ENCODE data around the gene TMEM26.

TMEM26 gene

GRCh38 chr10:61460835-61461234, 7.7 kb upstream of the TMEM26 start:
- DNase-seq (ENCODE audit: low read depth in 2 of 2): no peak

GRCh38 chr10:61458031-61458430, 4.8 kb upstream of the TMEM26 start:
- no peak for DNase-seq (ENCODE audit: low read depth in 2 of 2)

GRCh38 chr10:61456095-61456789, 3.1 kb upstream of the TMEM26 start:
- DNase-seq (ENCODE audit: low read depth in 2 of 2): no peak

- DNase-seq (ENCODE audit: low read depth in 2 of 2): no peak
Measured at GRCh38 chr10:61455656-61456055, 2.5 kb upstream of the TMEM26 start.

- DNase-seq (ENCODE audit: low read depth in 2 of 2): no peak
Measured at GRCh38 chr10:61454541-61454940, 1.4 kb upstream of the TMEM26 start.

GRCh38 chr10:61452151-61452651, 980 bp downstream of the TMEM26 start:
- no peak for DNase-seq (ENCODE audit: low read depth in 2 of 2)

GRCh38 chr10:61451357-61451756, 1.8 kb downstream of the TMEM26 start:
- no peak for DNase-seq (ENCODE audit: low read depth in 2 of 2)

- no peak for DNase-seq (ENCODE audit: low read depth in 2 of 2)
Measured at GRCh38 chr10:61448841-61449600, 4.2 kb downstream of the TMEM26 start.

GRCh38 chr10:61448091-61448490, 5.1 kb downstream of the TMEM26 start:
- DNase-seq (ENCODE audit: low read depth in 2 of 2): no peak

GRCh38 chr10:61439058-61439609, 14.0 kb downstream of the TMEM26 start:
- DNase-seq (ENCODE audit: low read depth in 2 of 2): no peak

GRCh38 chr10:61438141-61438988, 14.8 kb downstream of the TMEM26 start:
- no peak for DNase-seq (ENCODE audit: low read depth in 2 of 2)

GRCh38 chr10:61423178-61423577, 30.0 kb downstream of the TMEM26 start:
- DNase-seq (ENCODE audit: low read depth in 2 of 2): no peak

GRCh38 chr10:61417661-61418060, 35.5 kb downstream of the TMEM26 start:
- no peak for DNase-seq (ENCODE audit: low read depth in 2 of 2)

- DNase-seq (ENCODE audit: low read depth in 2 of 2): no peak
Measured at GRCh38 chr10:61415824-61416223, 37.4 kb downstream of the TMEM26 start.

GRCh38 chr10:61411706-61412105, 41.5 kb downstream of the TMEM26 start:
- DNase-seq (ENCODE audit: low read depth in 2 of 2): no peak

GRCh38 chr10:61410353-61411070, 42.7 kb downstream of the TMEM26 start:
- no peak for DNase-seq (ENCODE audit: low read depth in 2 of 2)

- DNase-seq (ENCODE audit: low read depth in 2 of 2): no peak
Measured at GRCh38 chr10:61409157-61409556, 44.0 kb downstream of the TMEM26 start.

GRCh38 chr10:61408105-61408504, 45.1 kb downstream of the TMEM26 start:
- no peak for DNase-seq (ENCODE audit: low read depth in 2 of 2)

GRCh38 chr10:61406736-61407135, 46.4 kb downstream of the TMEM26 start:
- no peak for DNase-seq (ENCODE audit: low read depth in 2 of 2)

- DNase-seq (ENCODE audit: low read depth in 2 of 2): no peak
Measured at GRCh38 chr10:61406242-61406641, 46.9 kb downstream of the TMEM26 start.

- no peak for DNase-seq (ENCODE audit: low read depth in 2 of 2)
Measured at GRCh38 chr10:61404751-61405150, 48.4 kb downstream of the TMEM26 start.
